SK-N-MC (cell line): Measurements from ENCODE around the gene WDR91.

ENCODE experiments used
- DNase-seq: peaks from one replicate; pipeline ENCODE4 v3.0.0-alpha.2; 2011; ENCODE audit warnings: low read depth, low spot score
- H3K27ac ChIP-seq: fragments of 200-600 bp; sonication (generic); 2 replicates; pipeline ENCODE4 v1.5.1; 2016; ENCODE audit warnings: mixed run types
- H3K36me3 ChIP-seq: fragments of 200-600 bp; sonication (generic); 2 replicates; pipeline ENCODE4 v1.6.1; 2017; ENCODE audit warnings: antibody characterized with exemption, low read length, mixed read lengths; ENCODE audit not compliant: insufficient read depth
- H3K4me3 ChIP-seq: fragments of 200-600 bp; sonication (generic); 2 replicates; pipeline ENCODE4 v1.5.1; 2016
- H3K9ac ChIP-seq: fragments of 200-600 bp; sonication (generic); 2 replicates; pipeline ENCODE4 v1.8.0; 2017; ENCODE audit warnings: mixed run types, mixed read lengths; ENCODE audit not compliant: insufficient read length
- H3K9me3 ChIP-seq: fragments of 200-600 bp; sonication (generic); 2 replicates; pipeline ENCODE4 v1.6.1; 2017; ENCODE audit warnings: low read depth, mild to moderate bottlenecking, antibody characterized with exemption, low read length, moderate library complexity, mixed read lengths
- EZH2 ChIP-seq: fragments of 200-600 bp; sonication (generic); IDR thresholded peaks from one replicate; pipeline ENCODE4 v1.6.1; 2017; ENCODE audit warnings: antibody characterized with exemption
- FOXP2 ChIP-seq: optimal IDR thresholded peaks from 2 replicates; pipeline ENCODE3; 2011; ENCODE audit warnings: mild to moderate bottlenecking, moderate library complexity; ENCODE audit not compliant: insufficient read depth; ENCODE audit errors: extremely low read length, control extremely low read depth
- POLR2AphosphoS5 ChIP-seq: IDR thresholded peaks from 2 replicates; pipeline ENCODE4 v1.6.1; 2012; ENCODE audit warnings: mild to moderate bottlenecking, low read depth, low read length, borderline replicate concordance

WDR91 gene

DNA sequence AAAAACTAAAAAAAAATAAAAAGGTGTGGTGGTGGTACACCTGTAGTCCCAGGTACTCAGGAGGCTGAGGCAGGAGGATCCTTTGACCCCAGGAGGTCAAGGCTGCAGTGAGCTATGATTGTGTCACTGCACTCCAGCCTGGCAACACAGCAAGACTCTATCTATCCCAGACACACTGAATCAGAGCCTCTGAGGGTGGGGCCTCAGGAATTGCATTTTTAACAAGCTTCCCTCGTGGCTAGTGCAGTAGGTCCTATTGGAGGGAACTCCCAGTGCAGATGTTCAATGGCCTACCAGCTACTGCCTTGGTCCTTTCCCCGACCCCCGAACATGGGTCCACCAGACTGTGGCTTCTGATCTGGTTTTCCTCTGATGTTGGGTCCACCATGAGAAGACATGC lies 37.2 kb upstream of the WDR91 start:
- Histone ChIP-seq H3K9me3 (no peaks in the 10 kb centered on the region), H3K36me3 (no peaks in the 10 kb centered on the region), H3K4me3 (no peak overlapping the region), H3K27ac (no peak overlapping the region), H3K9ac (no peak overlapping the region)
- no peak for TF ChIP-seq EZH2
- no peak for TF ChIP-seq POLR2AphosphoS5
- TF ChIP-seq FOXP2 = no peak
- DNase-seq = no peak

GRCh38 chr7:135247746-135248471 lies 36.6 kb upstream of the WDR91 start:
- no peak for DNase-seq
- TF ChIP-seq EZH2 (no peak), POLR2AphosphoS5 (no peak), FOXP2 (no peak)
- Histone ChIP-seq H3K27ac (no peak overlapping the region), H3K36me3 (no peaks in the 10 kb centered on the region), H3K4me3 (no peak overlapping the region), H3K9me3 (no peaks in the 10 kb centered on the region), H3K9ac (no peak overlapping the region)

DNA sequence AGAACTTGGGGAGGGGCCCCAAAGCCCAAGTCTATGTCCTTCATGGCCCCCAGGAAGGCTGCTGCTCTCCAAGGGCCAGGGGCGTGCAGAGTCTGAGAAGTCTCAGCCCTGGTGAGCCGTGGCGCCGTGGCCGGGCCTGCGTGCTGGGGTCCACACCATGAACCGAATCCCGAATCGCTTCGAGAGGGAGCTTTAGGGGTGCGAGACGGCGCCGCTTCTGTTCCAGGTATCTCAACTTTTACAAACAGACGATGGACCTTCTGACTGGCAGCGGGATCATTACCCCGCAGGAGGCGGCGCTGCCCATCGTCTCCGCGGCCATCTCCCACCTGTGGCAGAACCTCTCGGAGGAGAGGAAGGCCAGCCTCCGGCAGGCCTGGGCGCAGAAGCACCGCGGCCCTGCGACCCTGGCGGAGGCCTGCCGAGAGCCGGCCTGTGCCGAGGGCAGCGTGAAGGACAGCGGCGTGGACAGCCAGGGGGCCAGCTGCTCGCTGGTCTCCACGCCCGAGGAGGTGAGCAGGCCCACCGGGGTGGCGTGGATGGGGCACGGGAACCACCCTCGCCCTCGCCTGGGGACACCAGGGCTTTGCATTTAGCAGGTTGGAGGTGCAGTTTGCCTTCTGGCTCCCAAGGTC lies 35.0 kb upstream of the WDR91 start:
- no peaks in the 10 kb centered on the region for H3K9me3 ChIP-seq
- no peak for DNase-seq
- H3K27ac ChIP-seq = no peak overlapping the region
- no peak overlapping the region for H3K4me3 ChIP-seq
- H3K36me3 ChIP-seq = no peaks in the 10 kb centered on the region
- TF ChIP-seq EZH2 (no peak), POLR2AphosphoS5 (no peak), FOXP2 (no peak)
- H3K9ac ChIP-seq = no peak overlapping the region

GRCh38 chr7:135245226-135246190 lies 34.2 kb upstream of the WDR91 start:
- no peak for DNase-seq
- H3K27ac ChIP-seq = no peak overlapping the region
- H3K9me3 ChIP-seq = no peaks in the 10 kb centered on the region
- no peak overlapping the region for H3K9ac ChIP-seq
- no peaks in the 10 kb centered on the region for H3K36me3 ChIP-seq
- no peak overlapping the region for H3K4me3 ChIP-seq
- TF ChIP-seq EZH2 (no peak), POLR2AphosphoS5 (no peak), FOXP2 (no peak)

GRCh38 chr7:135242096-135242684 lies 30.9 kb upstream of the WDR91 start:
- no peak overlapping the region for H3K27ac ChIP-seq
- H3K9ac ChIP-seq = no peak overlapping the region
- no peak overlapping the region for H3K4me3 ChIP-seq
- no peak for TF ChIP-seq POLR2AphosphoS5
- no peak for TF ChIP-seq FOXP2
- no peak for TF ChIP-seq EZH2
- no peaks in the 10 kb centered on the region for H3K36me3 ChIP-seq
- H3K9me3 ChIP-seq = no peaks in the 10 kb centered on the region
- no peak for DNase-seq

GRCh38 chr7:135240441-135240840 lies 29.1 kb upstream of the WDR91 start:
- H3K36me3 ChIP-seq = no peaks in the 10 kb centered on the region
- H3K9ac ChIP-seq = no peak overlapping the region
- H3K9me3 ChIP-seq = no peaks in the 10 kb centered on the region
- no peak overlapping the region for H3K4me3 ChIP-seq
- no peak for DNase-seq
- no peak for TF ChIP-seq EZH2
- TF ChIP-seq FOXP2 = no peak
- no peak for TF ChIP-seq POLR2AphosphoS5
- no peak overlapping the region for H3K27ac ChIP-seq

DNA sequence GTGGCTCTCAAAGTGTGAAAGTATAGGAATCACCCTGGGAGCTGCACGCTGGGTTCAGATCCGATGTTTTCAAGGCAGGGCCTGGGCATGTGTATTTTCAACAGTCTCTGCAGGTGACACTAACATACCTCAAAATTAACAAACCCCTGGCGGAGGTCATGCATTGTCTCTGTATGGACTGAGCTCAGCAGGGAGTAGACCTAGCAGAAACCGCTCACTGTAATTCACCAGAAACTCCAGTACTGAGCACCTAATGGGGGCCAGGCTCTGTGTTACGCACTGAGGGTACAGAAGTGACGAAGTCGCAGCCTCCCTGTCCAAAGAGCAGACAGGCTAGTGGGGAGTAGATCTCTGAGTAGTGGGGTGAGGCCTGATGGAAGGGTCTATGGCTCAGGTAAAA lies 27.9 kb upstream of the WDR91 start:
- H3K9me3 ChIP-seq = no peaks in the 10 kb centered on the region
- no peak for TF ChIP-seq EZH2
- TF ChIP-seq POLR2AphosphoS5 = no peak
- TF ChIP-seq FOXP2 = no peak
- no peak overlapping the region for H3K27ac ChIP-seq
- no peak overlapping the region for H3K9ac ChIP-seq
- H3K4me3 ChIP-seq = no peak overlapping the region
- no peak for DNase-seq
- H3K36me3 ChIP-seq = no peaks in the 10 kb centered on the region

GRCh38 chr7:135238112-135238744 lies 26.9 kb upstream of the WDR91 start:
- no peak overlapping the region for H3K4me3 ChIP-seq
- no peaks in the 10 kb centered on the region for H3K36me3 ChIP-seq
- no peaks in the 10 kb centered on the region for H3K9me3 ChIP-seq
- no peak for DNase-seq
- TF ChIP-seq EZH2 (no peak), FOXP2 (no peak), POLR2AphosphoS5 (no peak)
- H3K27ac ChIP-seq = no peak overlapping the region
- no peak overlapping the region for H3K9ac ChIP-seq
